ENCODE measurements around the gene ADAMTS17. TPM values are rescaled to one million over a fixed set of nuclear protein-coding genes. Genes with fewer than 3 reads are reported as not detected.

Gene ADAMTS17
- total RNA-seq, 1 experiment from 2014 or later, result 1.8 TPM

DNA sequence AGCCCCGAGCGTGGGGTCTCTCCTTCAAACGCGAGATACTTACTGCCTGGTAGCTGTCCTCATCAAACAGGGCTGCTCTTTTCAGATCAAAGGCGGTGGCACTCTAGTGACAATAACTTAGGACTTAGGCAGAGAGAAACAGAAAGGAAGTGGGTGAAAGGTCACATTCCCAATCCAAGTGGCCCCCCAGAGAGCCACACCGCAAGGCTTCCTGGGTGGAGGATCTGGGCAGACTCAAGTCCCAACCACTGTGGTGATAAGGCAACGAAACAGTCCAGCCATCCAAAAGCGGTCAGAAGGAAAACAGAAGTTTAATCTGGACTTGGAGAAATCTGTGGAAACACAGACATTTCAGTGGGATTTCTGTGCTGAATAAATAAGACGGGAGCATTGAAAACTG is 227.2 kb downstream of the ADAMTS17 start (continued):
- TF ChIP-seq, protein P1, sequence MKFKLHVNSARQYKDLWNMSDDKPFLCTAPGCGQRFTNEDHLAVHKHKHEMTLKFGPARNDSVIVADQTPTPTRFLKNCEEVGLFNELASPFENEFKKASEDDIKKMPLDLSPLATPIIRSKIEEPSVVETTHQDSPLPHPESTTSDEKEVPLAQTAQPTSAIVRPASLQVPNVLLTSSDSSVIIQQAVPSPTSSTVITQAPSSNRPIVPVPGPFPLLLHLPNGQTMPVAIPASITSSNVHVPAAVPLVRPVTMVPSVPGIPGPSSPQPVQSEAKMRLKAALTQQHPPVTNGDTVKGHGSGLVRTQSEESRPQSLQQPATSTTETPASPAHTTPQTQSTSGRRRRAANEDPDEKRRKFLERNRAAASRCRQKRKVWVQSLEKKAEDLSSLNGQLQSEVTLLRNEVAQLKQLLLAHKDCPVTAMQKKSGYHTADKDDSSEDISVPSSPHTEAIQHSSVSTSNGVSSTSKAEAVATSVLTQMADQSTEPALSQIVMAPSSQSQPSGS (CRISPR knock-in tag; IDR thresholded peaks at IDR 0.05; ENCODE audit: borderline replicate concordance, low read depth), result no peak
- TF ChIP-seq, protein P2, sequence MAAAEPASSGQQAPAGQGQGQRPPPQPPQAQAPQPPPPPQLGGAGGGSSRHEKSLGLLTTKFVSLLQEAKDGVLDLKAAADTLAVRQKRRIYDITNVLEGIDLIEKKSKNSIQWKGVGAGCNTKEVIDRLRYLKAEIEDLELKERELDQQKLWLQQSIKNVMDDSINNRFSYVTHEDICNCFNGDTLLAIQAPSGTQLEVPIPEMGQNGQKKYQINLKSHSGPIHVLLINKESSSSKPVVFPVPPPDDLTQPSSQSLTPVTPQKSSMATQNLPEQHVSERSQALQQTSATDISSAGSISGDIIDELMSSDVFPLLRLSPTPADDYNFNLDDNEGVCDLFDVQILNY (CRISPR knock-in tag; IDR thresholded peaks at IDR 0.05), result no peak

DNA sequence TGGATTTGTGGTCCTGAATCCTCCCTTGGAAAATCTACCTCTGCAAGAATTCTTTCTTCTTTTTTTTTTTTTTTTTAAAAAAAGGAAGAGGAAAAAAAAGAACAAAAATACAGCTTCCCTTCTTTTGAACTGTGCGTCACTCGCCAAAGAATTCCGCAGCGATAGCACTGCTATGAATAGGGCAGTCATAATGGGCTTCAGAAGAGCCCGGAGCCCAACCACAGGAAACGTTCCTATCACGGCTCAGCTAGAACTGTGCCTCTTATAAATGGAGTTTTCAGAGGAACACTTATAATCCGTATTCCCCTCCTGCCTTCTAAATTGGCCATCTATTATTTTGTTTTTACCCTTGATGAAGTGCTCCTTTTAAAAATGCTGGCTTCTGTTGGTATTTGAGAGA is 227.7 kb downstream of the ADAMTS17 start:
- ATAC-seq (no peak), DNase-seq (ENCODE audit: low spot score) (no peak)
- TF ChIP-seq NFE2L1 (CRISPR knock-in tag; IDR thresholded peaks at IDR 0.05) (no peak), CREM (CRISPR knock-in tag; IDR thresholded peaks at IDR 0.05) (no peak), RELA (CRISPR knock-in tag; IDR thresholded peaks at IDR 0.05; ENCODE audit: borderline replicate concordance) (no peak), ZBTB21 (CRISPR knock-in tag; IDR thresholded peaks at IDR 0.05; ENCODE audit: borderline replicate concordance) (no peak), ZNF263 (CRISPR knock-in tag; IDR thresholded peaks at IDR 0.05; ENCODE audit: low read depth) (no peak), MYBL2 (CRISPR knock-in tag; IDR thresholded peaks at IDR 0.05) (no peak), TEAD1 (CRISPR knock-in tag; IDR thresholded peaks at IDR 0.05) (no peak), TCF7 (CRISPR knock-in tag; IDR thresholded peaks at IDR 0.05; ENCODE audit: low read depth) (no peak), KAT7 (CRISPR knock-in tag; IDR thresholded peaks at IDR 0.05; ENCODE audit: borderline replicate concordance) (no peak), NR1H2 (CRISPR knock-in tag; IDR thresholded peaks at IDR 0.05) (no peak)
- TF ChIP-seq, protein P3, sequence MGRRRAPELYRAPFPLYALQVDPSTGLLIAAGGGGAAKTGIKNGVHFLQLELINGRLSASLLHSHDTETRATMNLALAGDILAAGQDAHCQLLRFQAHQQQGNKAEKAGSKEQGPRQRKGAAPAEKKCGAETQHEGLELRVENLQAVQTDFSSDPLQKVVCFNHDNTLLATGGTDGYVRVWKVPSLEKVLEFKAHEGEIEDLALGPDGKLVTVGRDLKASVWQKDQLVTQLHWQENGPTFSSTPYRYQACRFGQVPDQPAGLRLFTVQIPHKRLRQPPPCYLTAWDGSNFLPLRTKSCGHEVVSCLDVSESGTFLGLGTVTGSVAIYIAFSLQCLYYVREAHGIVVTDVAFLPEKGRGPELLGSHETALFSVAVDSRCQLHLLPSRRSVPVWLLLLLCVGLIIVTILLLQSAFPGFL (CRISPR knock-in tag; IDR thresholded peaks at IDR 0.05; ENCODE audit: borderline replicate concordance), result no peak
- TF ChIP-seq, protein P4, sequence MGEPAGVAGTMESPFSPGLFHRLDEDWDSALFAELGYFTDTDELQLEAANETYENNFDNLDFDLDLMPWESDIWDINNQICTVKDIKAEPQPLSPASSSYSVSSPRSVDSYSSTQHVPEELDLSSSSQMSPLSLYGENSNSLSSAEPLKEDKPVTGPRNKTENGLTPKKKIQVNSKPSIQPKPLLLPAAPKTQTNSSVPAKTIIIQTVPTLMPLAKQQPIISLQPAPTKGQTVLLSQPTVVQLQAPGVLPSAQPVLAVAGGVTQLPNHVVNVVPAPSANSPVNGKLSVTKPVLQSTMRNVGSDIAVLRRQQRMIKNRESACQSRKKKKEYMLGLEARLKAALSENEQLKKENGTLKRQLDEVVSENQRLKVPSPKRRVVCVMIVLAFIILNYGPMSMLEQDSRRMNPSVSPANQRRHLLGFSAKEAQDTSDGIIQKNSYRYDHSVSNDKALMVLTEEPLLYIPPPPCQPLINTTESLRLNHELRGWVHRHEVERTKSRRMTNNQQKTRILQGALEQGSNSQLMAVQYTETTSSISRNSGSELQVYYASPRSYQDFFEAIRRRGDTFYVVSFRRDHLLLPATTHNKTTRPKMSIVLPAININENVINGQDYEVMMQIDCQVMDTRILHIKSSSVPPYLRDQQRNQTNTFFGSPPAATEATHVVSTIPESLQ (CRISPR knock-in tag; IDR thresholded peaks at IDR 0.05), result no peak
- H3K4me1 Mint-ChIP-seq, result peaks cover 12% of the 10 kb centered on the region
- no peak overlapping the region for H3K4me3 Mint-ChIP-seq
- ChIA-PET POLR2A (no interaction called here), CTCF (no interaction called here)
- H3K9me3 Mint-ChIP-seq, result peaks cover 15% of the 10 kb centered on the region
- no peaks in the 10 kb centered on the region for H3K36me3 Mint-ChIP-seq
- H3K27me3 Mint-ChIP-seq (ENCODE audit: low read depth), result no peaks in the 10 kb centered on the region; the same call in 1 of the 2 replicates
- 0 out of 2 replicates have a peak overlapping the region, but pooled peaks have one; percentile 46 for H3K27ac Mint-ChIP-seq

DNA sequence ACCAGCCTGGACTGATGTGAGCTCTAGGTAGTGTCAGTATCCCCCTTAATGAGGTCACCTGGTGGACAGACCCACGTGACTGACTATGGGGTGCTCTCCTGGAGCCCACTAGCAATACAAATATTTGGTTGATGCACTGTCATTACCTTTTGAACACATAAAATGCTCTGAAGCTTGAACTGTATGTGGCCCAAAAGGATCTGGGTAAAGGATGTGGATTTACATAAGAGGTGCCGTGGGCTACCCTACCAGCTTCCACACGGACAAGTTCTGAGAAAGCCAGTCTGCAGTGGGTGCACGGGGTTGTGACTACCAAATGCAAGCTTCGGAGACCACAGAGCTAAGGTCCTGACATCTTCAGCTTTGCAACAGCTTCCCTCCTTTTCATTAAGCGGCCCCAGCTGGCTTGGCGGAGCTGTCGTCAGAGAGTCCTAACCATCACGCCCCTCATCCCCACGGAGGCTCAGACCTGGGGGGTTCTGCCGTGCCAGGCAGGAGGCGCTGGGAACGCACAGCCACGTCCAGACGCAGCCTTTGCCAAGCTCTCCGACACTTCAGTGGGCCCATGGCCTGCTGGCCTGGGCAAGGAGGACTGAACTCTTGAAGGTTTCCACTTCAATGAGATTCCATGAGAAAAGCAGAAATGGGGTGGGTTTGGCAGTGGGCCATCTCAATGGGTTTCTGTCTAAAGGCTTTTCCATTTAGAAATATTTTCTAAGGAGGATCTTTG is 228.3 kb downstream of the ADAMTS17 start:
- H3K27ac Mint-ChIP-seq, result no peak overlapping the region
- ChIA-PET CTCF (interaction anchor here (1.3 kb wide), 1 partner anchor 225 kb away, joined by 4 read pairs; no protein-coding TSS in a partner anchor), POLR2A (no interaction called here)
- H3K36me3 Mint-ChIP-seq, result no peaks in the 10 kb centered on the region
- ATAC-seq, result no peak
- H3K9me3 Mint-ChIP-seq, result peaks cover 9% of the 10 kb centered on the region
- DNase-seq (ENCODE audit: low spot score), result no peak
- H3K4me3 Mint-ChIP-seq, result no peak overlapping the region
- peaks cover 14% of the 10 kb centered on the region for H3K4me1 Mint-ChIP-seq
- no peaks in the 10 kb centered on the region; the same call in 1 of the 2 replicates for H3K27me3 Mint-ChIP-seq (ENCODE audit: low read depth)
- no peak for TF ChIP-seq ZNF121 (CRISPR knock-in tag; IDR thresholded peaks at IDR 0.05)
- no peak for TF ChIP-seq ZNF396 (CRISPR knock-in tag; IDR thresholded peaks at IDR 0.05; ENCODE audit: borderline replicate concordance)
- TF ChIP-seq, protein P5, sequence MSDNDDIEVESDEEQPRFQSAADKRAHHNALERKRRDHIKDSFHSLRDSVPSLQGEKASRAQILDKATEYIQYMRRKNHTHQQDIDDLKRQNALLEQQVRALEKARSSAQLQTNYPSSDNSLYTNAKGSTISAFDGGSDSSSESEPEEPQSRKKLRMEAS (CRISPR knock-in tag; IDR thresholded peaks at IDR 0.05), result no peak
- TF ChIP-seq, protein P6, sequence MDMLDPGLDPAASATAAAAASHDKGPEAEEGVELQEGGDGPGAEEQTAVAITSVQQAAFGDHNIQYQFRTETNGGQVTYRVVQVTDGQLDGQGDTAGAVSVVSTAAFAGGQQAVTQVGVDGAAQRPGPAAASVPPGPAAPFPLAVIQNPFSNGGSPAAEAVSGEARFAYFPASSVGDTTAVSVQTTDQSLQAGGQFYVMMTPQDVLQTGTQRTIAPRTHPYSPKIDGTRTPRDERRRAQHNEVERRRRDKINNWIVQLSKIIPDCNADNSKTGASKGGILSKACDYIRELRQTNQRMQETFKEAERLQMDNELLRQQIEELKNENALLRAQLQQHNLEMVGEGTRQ (CRISPR knock-in tag; IDR thresholded peaks at IDR 0.05), result no peak
- no peak for TF ChIP-seq PRRX2 (CRISPR knock-in tag; IDR thresholded peaks at IDR 0.05)
- TF ChIP-seq, protein P7, sequence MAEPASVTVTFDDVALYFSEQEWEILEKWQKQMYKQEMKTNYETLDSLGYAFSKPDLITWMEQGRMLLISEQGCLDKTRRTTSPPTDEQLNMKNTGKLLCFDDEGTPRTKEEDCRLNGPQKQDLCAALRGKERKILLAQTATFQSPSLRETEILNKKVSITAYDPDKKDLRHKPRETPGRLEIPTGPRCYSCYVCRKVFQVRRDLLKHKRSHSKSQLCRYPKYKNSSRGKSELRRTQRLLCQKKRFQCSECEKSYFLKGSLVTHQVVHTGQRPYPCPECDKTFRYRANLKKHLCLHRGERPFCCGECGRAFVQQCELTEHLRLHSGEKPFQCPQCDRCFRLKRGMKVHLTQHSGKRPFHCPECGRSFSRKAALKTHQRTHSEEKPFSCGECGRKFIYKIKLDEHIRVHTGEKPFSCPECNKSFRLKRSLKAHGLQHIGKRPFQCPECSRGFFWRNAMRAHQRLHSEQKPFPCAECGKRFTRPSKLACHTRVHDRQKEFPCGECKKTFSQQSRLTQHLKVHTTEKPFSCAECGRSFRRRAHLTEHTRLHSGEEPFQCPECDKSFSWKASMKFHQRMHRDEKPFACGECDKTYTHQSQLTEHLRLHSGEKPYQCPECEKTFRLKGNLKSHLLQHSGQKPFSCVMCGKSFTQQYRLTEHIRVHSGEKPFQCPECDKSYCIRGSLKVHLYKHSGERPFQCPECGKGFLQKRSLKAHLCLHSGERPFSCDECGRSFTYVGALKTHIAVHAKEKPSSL (CRISPR knock-in tag; conservative IDR thresholded peaks at IDR 0.05), result no peak
- no peak for TF ChIP-seq MXD4 (CRISPR knock-in tag; IDR thresholded peaks at IDR 0.05; ENCODE audit: borderline replicate concordance)
- TF ChIP-seq NFE2L1 (CRISPR knock-in tag; IDR thresholded peaks at IDR 0.05), result no peak
- TF ChIP-seq SMAD3 (CRISPR knock-in tag; IDR thresholded peaks at IDR 0.05; ENCODE audit: borderline replicate concordance), result no peak
